G401.6 (cell line): ENCODE data around the gene SNX8.
"Not testable (repeated sequence)": the region's sequence is repeated elsewhere in the genome, so short reads cannot be mapped to it uniquely, and the experiment has no call there.

ENCODE experiments used
- FAIRE-seq: peaks from 2 replicates; lab custom pipeline; 2012; peaks lifted over from hg19 to GRCh38; lab: Jason Lieb, UNC

SNX8 gene

DNA sequence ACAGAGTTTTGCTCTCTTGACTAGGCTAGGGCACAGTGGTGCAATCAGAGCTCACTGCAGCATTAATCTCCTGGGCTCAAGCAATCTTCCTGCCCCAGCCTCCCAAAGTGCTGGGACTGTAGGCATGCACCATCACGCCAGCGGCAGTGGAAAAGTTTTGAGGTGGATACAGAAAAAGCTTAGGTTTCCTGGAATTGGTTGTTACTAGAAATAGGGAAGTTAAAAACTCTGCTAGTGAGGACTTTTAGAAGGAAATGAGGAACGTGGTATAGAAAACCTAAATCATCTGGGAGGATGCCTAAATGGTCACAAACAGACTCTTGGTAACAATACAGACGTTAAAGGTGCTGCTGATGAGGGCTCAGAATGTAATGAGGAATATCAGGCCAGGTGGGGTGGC lies 10.9 kb upstream of the SNX8 start:
- FAIRE-seq, result no peak

DNA sequence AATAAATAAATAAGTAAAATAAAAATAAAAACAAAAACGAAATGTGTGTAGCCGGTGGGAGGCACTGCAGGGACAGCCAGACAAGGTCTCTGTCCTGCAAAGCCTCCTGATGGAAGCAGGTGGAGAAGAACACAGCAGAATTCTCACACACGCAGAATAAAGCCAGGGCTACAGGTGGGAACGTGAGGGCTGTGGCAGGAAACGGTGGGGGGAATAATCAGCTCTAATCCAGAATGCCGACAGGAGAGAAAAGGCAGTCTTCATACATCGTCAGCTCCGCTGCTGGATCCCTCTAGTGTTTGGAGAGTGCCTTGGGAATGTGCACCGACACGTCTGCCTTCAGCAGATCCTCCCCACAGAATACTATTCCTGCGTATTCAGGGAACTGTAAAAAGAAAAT lies 6.8 kb upstream of the SNX8 start:
- no peak for FAIRE-seq

DNA sequence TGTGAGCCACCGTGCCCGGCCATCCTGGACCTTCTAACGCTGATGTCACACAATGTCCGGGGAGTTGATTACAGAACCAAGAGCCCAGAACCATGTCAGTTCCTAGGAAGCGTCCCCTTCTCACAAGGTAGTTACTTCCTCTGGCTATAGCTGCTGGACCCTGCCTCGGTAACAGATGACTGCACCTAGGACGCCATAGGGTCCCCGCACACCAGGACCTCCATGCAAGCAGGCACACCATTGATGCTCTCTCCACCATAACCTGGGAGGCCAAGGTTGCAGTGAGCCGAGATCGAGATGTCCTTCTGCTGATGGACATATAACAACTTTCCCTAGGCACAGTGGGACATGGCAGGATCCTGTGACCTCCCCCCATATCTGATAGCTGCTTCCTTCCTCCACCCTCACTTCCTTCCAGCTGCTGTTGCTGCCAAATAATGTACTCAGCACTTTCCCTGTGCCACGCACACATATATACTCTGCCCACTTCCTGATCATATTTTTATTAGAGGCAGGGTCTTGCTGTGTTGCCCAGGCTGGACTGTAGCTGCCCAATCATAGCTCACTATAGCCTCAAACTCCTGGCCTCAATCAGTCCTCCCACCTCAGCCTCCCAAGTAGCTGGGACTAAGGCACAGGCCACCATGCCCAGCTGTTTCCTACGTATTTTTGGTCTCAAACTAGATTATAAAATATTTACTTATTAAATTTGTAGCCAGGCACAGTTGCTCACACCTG lies 3.5 kb upstream of the SNX8 start:
- no peak for FAIRE-seq

DNA sequence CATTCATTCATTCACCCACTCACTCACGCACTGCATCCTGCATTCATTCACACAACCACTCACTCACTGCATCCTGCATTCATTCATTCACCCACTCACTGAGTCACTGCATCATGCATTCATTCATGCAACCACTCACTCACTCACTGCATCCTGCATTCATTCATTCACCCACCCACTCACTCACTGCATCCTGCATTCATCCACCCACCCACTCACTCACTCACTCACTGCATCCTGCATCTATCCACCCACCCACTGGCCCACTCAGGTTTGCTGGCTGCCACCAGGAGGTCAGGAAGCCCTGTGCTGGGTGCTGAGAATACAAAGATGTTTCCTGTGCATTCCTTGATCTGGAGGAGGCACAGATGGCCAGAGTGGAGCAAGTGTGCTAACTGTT lies 2.3 kb upstream of the SNX8 start:
- FAIRE-seq, result no peak

DNA sequence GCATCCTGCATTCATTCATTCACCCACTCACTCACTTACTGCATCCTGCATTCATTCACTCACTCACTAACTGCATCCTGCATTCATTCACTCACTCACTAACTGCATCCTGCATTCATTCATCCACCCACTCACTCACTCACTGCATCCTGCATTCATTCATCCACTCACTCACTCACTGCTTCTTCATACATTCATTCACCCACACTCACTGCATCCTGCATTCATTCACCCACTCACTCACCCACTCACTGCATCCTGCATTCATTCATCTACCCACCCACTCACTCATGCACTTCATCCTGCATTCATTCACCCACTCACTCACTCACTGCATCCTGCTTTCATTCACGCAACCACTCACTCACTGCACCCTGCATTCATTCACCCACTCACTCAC lies 1.5 kb upstream of the SNX8 start:
- FAIRE-seq, result no peak

DNA sequence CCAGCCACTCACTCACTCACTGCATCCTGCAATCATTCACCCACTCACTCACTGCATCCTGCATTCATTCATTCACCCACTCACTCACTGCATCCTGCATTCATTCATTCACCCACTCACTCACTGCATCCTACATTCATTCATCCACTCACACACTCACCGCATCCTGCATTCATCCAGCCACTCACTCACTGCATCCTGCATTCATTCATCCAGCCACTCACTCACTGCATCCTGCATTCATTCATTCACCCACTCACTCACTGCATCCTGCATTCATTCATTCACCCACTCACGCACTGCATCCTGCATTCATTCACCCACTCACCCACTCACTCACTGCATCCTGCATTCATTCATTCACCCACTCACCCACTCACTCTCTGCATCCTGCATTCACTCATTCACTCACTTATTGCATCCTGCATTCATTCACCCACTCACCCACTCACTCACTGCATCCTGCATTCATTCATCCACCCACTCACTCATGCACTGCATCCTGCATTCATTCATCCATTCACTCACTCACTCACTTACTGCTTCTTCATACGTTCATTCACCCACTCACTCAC lies 802 bp upstream of the SNX8 start:
- not testable (repeated sequence) for FAIRE-seq

DNA sequence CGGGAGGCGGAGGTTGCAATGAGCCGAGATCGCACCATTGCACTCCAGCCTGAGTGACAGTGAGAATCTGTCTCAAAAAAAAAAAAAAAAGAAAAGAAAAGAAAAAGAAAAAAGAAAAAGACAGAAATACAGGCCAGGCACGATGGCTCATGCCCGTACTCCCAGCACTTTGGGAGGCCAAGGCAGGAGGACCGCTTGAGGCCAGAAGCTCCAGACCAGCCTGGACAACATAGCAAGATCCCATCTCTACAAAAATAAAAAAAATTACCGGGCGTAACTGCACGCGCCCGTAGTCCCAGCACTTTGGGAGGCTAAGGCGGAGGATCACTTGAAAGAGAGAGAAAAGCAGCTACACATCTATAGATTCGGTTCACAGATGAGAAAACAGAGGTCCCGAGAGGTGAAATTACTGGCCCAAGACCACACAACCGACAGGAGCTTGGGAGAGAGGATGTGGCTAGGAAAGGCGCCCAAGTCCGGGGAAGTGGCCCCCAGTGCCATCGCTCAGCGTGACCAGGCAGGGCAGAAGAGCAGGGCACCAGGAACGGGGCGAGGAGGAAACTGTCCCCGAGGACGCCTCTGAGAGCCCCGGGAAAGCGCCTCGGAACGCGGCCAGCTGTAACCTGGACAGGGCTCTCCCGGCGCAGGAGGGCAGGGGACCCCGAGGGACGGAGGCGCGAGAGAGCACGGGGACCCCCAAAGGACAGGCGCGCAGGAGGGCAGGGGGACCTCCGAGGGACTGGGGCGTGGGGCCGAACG lies 612 bp downstream of the SNX8 start:
- FAIRE-seq, result no peak

DNA sequence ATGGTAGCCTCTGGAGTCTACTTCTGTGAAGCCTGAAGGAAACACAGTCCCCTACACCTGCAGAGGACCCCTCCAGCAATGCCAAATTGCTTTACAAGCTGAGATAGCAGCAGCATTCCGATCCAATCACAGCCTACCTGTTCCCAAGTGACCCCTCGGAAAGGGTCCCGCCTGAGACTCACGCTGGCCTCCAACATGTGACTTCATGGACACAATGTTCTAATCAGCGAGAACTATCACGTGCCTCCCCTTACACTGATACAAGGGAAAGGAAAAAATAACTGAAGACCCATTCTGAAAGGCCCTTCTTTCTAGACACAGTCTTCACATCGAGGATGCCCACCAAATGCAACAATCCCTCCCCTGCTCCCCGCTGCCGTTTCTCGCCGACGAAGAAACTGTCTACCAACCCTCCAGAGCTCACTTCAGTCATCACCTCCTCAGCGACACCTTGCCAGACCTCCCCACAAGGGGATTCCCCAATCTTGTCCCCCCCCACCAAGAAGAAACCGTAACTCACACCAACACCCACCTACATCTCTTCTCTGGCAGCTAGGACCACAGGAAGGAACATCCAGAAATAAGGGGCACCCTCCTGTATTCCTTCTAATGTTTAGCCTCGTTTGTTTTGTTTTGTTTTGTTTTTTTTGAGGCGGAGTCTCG lies 1.8 kb downstream of the SNX8 start:
- FAIRE-seq, result no peak

DNA sequence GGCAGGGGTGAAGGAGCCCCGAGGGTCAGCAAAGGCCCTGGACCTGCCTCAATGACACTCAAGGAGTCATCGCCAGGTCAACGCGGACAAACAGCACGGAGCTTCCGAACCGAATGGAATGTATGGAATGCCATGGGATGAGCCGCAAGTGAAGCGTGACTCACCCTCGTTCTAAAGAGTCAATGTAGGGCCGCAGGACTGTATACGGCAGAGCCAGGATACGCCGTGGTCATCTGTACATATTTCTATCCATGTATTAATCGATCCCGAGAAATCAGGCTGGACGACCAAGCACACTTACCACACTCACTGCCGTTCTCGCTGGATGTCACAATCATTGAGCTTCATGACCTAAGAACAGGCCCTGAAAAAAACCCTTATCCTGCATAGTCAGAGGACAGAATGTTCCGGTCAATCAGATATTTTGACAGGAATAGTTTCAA lies 4.3 kb downstream of the SNX8 start:
- no peak for FAIRE-seq

DNA sequence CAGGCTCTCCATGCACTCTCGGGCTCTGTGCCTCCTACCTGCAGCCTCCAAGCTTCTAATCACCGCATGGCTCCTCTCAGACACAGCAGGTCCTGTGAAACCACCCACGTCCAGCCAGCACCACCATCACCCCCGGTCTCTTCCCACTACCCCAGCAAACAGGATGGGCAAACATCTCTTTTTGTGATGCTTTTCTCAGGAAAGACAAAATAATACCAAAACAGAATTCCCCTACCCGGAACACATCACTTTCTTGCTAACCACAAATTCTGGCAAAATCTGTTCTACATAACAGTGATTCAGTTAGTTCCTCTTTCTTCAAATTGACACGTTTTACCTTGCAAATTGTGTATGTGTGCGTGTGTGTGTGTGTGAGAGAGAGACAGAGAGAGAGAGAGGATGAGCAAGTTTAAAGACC lies 6.5 kb downstream of the SNX8 start:
- FAIRE-seq, result no peak

DNA sequence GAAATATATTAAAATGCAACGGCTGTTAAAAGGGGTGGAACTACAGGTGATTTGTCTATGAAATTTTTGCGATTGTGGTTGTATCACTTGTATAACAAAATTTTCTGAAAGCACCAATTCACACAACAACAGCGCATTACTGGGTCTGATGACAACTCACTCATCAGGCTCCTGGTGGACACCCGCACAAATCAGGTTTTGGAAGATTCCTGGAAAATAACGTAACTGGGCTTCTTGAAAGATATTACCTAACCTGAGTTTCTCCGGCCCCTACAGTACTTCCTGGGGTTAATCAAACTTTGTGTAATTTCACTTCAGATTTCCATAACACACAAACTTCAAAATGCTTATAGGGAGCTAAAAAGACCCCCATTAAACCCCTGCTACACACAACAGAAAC lies 7.6 kb downstream of the SNX8 start:
- no peak for FAIRE-seq

DNA sequence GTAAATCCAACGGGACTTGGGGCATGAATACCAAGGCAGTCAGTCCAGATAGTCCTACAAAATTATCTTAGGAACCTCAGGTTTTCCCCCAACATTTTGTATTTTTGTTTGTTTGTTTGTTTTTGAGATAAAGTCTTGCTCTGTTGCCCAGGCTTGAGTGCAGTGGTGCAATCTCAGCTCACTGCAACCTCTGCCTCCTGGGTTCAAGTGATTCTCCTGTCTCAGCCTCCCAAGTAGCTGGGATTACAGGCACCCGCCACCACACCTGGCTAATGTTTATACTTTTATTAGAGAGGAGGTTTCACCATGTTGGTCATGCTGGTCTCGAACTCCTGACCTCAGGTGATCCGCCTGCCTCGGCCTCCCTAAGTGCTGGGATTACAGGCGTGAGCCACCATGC lies 9.0 kb downstream of the SNX8 start:
- FAIRE-seq, result not testable (repeated sequence)

DNA sequence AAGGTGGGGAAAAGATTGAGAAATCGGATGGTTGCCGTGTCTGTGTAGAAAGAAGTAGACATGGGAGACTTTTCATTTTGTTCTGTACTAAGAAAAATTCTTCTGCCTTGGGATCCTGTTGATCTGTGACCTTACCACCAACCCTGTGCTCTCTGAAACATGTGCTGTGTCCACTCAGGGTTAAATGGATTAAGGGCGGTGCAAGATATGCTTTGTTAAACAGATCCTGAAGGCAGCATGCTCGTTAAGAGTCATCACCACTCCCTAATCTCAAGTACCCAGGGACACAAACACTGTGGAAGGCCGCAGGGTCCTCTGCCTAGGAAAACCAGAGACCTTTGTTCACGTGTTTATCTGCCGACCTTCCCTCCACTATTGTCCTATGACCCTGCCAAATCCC lies 10.7 kb downstream of the SNX8 start:
- not testable (repeated sequence) for FAIRE-seq

DNA sequence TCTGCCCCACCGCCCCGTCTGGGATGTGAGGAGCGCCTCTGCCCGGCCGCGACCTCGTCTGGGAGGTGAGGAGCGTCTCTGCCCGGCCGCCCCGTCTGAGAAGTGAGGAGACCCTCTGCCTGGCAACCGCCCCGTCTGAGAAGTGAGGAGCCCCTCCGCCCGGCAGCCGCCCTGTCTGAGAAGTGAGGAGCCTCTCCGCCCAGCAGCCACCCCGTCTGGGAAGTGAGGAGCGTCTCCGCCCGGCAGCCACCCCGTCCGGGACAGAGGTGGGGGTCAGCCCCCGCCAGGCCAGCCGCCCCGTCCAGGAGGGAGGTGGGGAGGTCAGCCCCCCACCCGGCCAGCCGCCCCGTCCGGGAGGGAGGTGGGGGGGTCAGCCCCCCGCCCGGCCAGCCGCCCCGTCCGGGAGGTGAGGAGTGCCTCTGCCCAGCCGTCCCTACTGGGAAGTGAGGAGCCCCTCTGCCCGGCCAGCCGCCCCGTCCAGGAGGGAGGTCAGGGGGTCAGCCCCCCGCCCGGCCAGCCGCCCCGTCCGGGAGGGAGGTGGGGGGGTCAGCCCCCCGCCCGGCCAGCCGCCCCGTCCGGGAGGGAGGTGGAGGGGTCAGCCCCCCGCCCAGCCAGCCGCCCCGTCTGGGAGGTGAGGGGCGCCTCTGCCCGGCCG lies 11.4 kb downstream of the SNX8 start:
- not testable (repeated sequence) for FAIRE-seq

DNA sequence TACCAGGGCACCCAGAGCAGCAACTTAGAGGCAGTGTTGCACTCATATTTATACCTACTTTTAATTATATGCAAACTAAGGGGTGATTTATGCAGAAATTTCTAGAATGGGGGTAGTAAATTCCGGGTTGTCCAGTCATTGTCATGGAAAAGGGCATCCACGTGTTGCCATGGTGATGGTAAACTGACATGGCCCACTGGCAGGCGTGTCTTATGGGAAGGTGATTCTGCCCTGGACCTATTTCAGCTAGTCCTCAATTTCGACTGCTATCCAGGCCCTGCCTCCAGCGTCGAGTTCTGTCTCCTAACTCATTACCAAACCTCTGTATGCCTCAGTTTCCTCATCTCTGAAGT lies 12.8 kb downstream of the SNX8 start:
- no peak for FAIRE-seq

DNA sequence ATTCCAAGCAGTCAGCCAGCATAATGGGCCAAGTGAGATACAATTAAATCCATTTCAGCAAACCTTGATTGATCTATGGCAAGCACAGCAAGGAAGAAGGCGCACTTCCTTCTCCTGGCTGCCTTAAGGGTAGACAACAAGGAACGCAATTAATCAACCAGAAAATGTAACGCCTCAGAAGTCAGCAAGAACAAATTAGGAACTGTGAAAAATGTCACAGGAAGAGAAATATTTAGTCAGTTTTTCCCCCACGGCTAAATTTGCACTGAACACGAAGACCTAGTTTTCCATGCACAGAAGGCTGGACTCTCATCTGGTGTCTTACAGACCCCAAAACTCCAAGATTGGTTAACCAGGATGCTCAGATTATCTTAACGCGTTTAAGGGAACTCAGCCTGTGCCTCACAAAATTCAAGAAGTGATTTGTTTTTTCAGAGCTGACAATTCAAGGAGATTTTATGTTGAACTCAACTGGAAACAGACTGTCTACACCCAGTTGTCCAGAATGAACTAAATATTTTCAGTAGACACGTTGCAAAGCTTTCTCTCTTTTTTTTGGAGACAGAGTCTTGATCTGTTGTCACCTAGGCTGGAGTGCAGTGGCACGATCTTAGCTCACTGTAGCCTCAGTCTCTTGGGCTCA lies 14.2 kb downstream of the SNX8 start:
- FAIRE-seq, result no peak

DNA sequence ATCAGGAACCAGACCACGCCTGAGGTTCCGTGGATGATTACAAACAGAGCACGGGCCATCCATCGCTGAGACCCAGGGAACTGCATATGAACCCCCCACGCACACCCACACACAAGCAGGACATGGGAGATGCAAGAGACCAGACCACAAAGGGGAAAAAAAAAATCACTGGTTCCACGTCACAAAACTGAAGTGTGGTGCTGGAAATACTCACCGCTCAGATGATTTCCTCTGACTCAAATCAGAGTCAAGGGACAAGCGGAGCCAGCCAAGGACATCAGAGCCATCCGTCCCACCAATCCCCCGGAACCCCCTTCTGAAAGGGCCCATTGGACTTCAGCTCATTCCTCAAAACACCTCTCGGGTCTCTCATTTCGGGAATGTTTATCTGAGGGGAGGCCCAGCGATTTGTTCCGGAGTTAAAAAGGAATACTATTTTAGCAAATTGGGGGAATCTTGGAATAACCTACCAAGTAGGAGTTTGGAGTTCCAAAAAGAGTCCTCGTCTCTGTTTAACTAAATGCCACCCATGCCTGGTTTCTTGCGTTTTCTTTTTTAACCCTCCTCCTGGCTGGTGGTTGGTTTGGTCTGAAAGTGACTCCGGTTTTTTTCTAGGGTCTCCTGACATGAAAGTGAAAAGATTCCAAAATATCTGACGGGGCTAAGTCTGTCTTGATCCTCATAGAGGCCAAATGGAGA lies 15.0 kb downstream of the SNX8 start:
- FAIRE-seq, result no peak

DNA sequence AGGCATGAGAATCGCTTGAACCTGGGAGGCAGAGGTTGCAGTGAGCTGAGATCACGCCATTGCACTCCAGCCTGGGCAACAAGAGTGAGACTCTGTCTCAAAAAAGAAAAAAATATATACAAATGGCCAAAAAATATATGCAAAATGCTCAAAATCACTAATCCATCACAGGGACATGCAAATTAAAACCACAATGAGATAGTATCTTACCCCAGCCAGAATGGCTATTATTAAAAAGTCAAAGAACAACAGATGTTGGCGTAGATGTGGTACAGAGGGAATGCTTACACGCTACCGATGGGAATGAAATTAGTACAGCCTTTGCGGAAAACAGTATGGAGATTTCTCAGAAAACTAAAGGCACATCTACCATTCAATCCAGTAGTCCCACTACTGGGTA lies 17.4 kb downstream of the SNX8 start:
- no peak for FAIRE-seq

DNA sequence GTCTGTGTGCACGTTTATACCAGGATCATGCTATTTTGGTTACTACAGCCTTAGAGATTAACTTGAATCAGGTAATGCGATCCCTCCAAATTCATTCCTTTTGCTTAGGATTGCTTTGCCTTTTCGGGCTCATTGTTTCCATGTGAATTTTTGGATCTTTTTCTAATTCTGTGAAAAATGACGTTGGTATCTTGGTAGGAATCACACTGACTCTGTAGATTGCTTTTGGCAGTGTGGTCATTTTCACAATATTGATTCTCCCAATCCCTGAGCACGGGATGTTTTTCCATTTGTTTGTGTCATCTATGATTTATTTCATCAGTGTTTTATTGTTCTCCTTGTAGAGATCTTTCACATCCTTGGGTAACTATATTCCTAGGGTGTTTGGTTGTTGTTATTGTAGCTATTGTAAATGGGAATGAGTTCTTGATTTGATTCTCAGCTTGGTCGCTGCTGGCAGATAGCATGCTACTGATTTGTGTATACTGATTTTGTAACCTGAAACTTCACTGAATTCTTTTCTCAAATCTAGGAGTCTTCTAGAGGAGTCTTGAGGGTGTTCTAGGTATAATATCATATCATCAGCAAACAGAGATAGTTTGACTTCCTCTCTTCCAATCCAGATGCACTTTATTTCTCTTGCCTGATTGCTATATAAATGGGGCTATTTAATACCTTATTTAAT lies 18.2 kb downstream of the SNX8 start:
- FAIRE-seq, result no peak

DNA sequence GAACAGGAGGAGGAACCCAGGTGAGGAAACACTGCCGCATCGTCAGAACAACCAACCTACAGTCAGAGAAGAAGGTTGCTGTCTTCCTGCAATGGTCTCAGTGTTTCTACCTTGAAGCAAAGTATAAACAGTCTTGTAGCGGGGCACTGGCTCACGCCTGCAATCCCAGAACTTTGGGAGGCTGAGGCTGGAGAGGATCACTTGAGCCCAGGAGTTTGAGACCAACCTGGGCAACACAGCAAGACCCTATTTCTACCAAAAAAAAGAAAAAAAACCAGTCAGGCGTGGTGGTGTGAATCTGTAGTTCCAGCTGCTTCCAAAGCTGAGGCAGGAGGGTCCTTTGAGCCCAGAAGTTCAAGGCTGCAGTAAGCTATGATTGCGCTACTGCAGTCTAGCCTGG lies 23.4 kb downstream of the SNX8 start:
- no peak for FAIRE-seq

DNA sequence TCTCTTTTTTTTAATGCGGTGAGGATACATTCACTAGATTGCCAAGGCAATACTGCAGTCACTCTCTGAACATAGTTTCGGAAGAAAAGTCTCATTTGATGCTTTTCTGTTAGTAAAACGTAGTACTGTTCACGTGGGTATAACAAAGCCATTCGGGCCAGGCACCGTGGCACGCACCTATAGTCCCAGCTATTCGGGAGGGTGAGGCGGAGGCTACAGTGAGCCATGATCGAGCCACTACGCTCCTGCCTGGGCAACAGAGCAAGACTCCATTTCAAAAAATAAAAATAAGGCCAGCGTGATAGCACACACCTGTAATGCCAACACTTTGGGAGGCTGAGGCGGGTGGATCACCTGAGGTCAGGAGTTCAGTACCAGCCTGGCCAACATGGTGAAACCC lies 24.6 kb downstream of the SNX8 start:
- FAIRE-seq, result no peak
